Neural progenitor cell (in vitro differentiated cells): ENCODE data around the gene ACAD9. TPM values are rescaled to one million over a fixed set of nuclear protein-coding genes. Genes with fewer than 3 reads are reported as not detected.
A peak's percentile ranks its signal among the peaks of the same experiment; 100 is the strongest.
"Not testable (repeated sequence)": the region's sequence is repeated elsewhere in the genome, so short reads cannot be mapped to it uniquely, and the experiment has no call there.

Source experiments
- DNase-seq: peaks from one replicate; pipeline ENCODE4 v3.0.0-alpha.2; 2016; ENCODE audit warnings: low spot score
- H2AFZ ChIP-seq: fragments of 200-600 bp; sonication (generic); replicated peaks from 2 replicates; pipeline ENCODE4 v1.6.1; 2016; ENCODE audit warnings: antibody characterized with exemption
- H3F3A ChIP-seq: fragments of 200-600 bp; sonication (generic); 2 replicates; pipeline ENCODE4 v1.6.1; 2016; ENCODE audit warnings: antibody characterized with exemption, low read depth
- H3K27ac ChIP-seq: fragments of 200-600 bp; sonication (generic); 2 replicates; pipeline ENCODE4 v1.5.1; 2016; ENCODE audit warnings: mild to moderate bottlenecking
- H3K27me3 ChIP-seq: fragments of 200-600 bp; sonication (generic); 2 replicates; pipeline ENCODE4 v1.6.1; 2016; ENCODE audit warnings: mild to moderate bottlenecking, moderate library complexity
- H3K36me3 ChIP-seq: fragments of 200-600 bp; sonication (generic); 2 replicates; pipeline ENCODE4 v1.5.1; 2016
- H3K4me1 ChIP-seq: fragments of 200-600 bp; sonication (generic); 2 replicates; pipeline ENCODE4 v1.6.1; 2016; ENCODE audit warnings: mixed run types
- H3K4me2 ChIP-seq: fragments of 200-600 bp; sonication (generic); 2 replicates; pipeline ENCODE4 v1.6.1; 2016
- H3K4me3 ChIP-seq: fragments of 200-600 bp; sonication (generic); 2 replicates; pipeline ENCODE4 v1.5.1; 2016
- H3K79me2 ChIP-seq: fragments of 200-600 bp; sonication (generic); 2 replicates; pipeline ENCODE4 v1.6.1; 2016; ENCODE audit warnings: low read depth
- H3K9ac ChIP-seq: fragments of 200-600 bp; sonication (generic); 2 replicates; pipeline ENCODE4 v1.6.1; 2016
- H3K9me3 ChIP-seq: fragments of 200-600 bp; sonication (generic); 2 replicates; pipeline ENCODE4 v1.5.1; 2016; ENCODE audit warnings: low read depth
- H4K20me1 ChIP-seq: fragments of 200-600 bp; sonication (generic); 2 replicates; pipeline ENCODE4 v1.6.1; 2016; ENCODE audit warnings: low read depth
- H3K27ac Mint-ChIP-seq: 3 replicates; pipeline ENCODE4 v1.8.0; 2021; ENCODE audit warnings: mixed read lengths
- H3K27me3 Mint-ChIP-seq: 2 replicates; pipeline ENCODE4 v1.8.0; 2022; ENCODE audit warnings: low read depth, mild to moderate bottlenecking, inconsistent platforms, moderate library complexity, mixed read lengths; ENCODE audit not compliant: insufficient read depth
- H3K36me3 Mint-ChIP-seq: 3 replicates; pipeline ENCODE4 v1.8.0; 2021; ENCODE audit warnings: mixed read lengths
- H3K4me1 Mint-ChIP-seq: 3 replicates; pipeline ENCODE4 v1.8.0; 2021; ENCODE audit warnings: mixed read lengths
- H3K4me3 Mint-ChIP-seq: 3 replicates; pipeline ENCODE4 v1.8.0; 2021; ENCODE audit warnings: mild to moderate bottlenecking, moderate library complexity, mixed read lengths
- H3K9me3 Mint-ChIP-seq: 3 replicates; pipeline ENCODE4 v1.8.0; 2020; ENCODE audit warnings: mixed read lengths
- CTCF ChIP-seq: fragments of 200-600 bp; sonication (generic); IDR thresholded peaks from 2 replicates; pipeline ENCODE4 v1.5.1; 2017; ENCODE audit warnings: antibody characterized with exemption, mild to moderate bottlenecking
- EZH2 ChIP-seq: fragments of 200-600 bp; sonication (generic); IDR thresholded peaks from 2 replicates; pipeline ENCODE4 v1.6.1; 2017; ENCODE audit warnings: antibody characterized with exemption, mild to moderate bottlenecking, moderate library complexity
- EZH2phosphoT487 ChIP-seq: fragments of 200-600 bp; sonication (generic); IDR thresholded peaks from 2 replicates; pipeline ENCODE4 v1.6.1; 2017; ENCODE audit warnings: antibody characterized with exemption
- total RNA-seq: library from RNA; depleted of rRNA; stranded (reverse); fragments of >200 nt; gene quantifications from 2 replicates; pipeline ENCODE4 v1.2.3, GENCODE V29; 2015; ENCODE audit warnings: low replicate concordance

Gene ACAD9
- total RNA-seq, 1 donor from 2014 or later = 25.0 TPM

DNA sequence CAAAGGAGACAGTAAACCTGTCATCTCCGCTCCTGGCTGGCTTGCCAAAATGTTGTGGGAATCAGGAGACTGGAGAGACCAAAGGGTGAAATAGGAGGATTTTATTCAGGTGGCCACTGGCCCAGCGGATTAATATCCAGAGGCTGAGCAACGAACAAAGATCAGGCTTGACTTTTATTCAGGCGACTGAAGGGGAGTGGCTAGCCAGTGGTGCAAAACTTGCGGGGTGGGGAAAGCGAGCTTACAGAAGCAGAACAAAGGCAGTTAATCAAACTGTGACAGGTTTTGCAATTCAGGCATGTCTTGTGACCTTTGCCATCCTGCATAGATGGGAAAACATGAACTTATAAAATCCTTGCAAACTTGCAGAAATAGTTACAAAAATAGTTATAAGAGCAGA is 19.8 kb upstream of the ACAD9 start:
- TF ChIP-seq EZH2phosphoT487 = no peak
- H3K9me3 ChIP-seq = peaks cover 5% of the 10 kb centered on the region
- Mint-ChIP-seq H3K36me3 (peaks cover 34% of the 10 kb centered on the region), H3K27me3 (peaks cover 9% of the 10 kb centered on the region), H3K4me3 (no peak overlapping the region), H3K27ac (no peak overlapping the region), H3K4me1 (peaks cover 14% of the 10 kb centered on the region), H3K9me3 (peaks cover 49% of the 10 kb centered on the region)
- no peaks in the 10 kb centered on the region for H3K27me3 ChIP-seq
- H3K9ac ChIP-seq = no peak overlapping the region
- no peaks in the 10 kb centered on the region for H3F3A ChIP-seq
- H3K4me2 ChIP-seq = no peak overlapping the region
- no peaks in the 10 kb centered on the region for H4K20me1 ChIP-seq
- no peaks in the 10 kb centered on the region for H3K79me2 ChIP-seq
- no peaks in the 10 kb centered on the region for H3K36me3 ChIP-seq
- no peak overlapping the region for H2AFZ ChIP-seq
- H3K4me1 ChIP-seq = no peaks in the 10 kb centered on the region
- no peak for DNase-seq
- H3K27ac ChIP-seq = no peak overlapping the region
- H3K4me3 ChIP-seq = no peak overlapping the region

- peaks cover 35% of the 10 kb centered on the region for H3K9me3 Mint-ChIP-seq
- Histone ChIP-seq H3K27ac (no peak overlapping the region), H3K9me3 (no peaks in the 10 kb centered on the region), H3K9ac (no peak overlapping the region), H3F3A (no peaks in the 10 kb centered on the region), H3K4me1 (peaks cover 5% of the 10 kb centered on the region), H3K36me3 (no peaks in the 10 kb centered on the region), H3K79me2 (no peaks in the 10 kb centered on the region), H3K4me3 (no peak overlapping the region), H3K4me2 (no peak overlapping the region), H4K20me1 (no peaks in the 10 kb centered on the region), H3K27me3 (no peaks in the 10 kb centered on the region), H2AFZ (no peak overlapping the region)
- no peak for DNase-seq
- peaks cover 6% of the 10 kb centered on the region for H3K27me3 Mint-ChIP-seq
- TF ChIP-seq CTCF (no peak), EZH2phosphoT487 (no peak), EZH2 (no peak)
- no peak overlapping the region for H3K27ac Mint-ChIP-seq
- H3K4me1 Mint-ChIP-seq = peaks cover 29% of the 10 kb centered on the region
- H3K4me3 Mint-ChIP-seq = no peak overlapping the region
- H3K36me3 Mint-ChIP-seq = peaks cover 30% of the 10 kb centered on the region
Observed at GRCh38 chr3:128861491-128861890, 17.9 kb upstream of the ACAD9 start.

DNA sequence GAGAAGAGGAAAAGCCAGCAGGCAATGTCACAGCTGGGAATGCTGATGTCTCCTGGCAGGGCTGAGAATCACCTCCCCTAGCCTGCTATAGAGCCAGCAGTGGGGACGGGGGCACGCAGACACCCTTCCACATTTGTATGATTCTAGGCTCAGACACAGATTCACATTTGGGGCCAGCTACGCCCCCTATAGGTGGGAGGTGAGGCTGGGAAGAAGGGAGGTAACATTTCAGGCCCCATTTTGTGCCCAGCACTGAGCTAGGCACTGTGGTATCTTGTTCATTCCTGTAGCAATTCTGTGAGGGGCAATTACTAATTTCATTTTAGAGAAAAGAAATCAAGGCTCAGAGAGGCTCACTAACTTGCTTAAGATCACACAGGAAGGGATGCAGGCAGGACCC is 15.9 kb upstream of the ACAD9 start:
- no peaks in the 10 kb centered on the region for H3K9me3 ChIP-seq
- DNase-seq = no peak
- no peaks in the 10 kb centered on the region for H3K27me3 ChIP-seq
- H3K4me3 Mint-ChIP-seq = no peak overlapping the region
- peaks cover 26% of the 10 kb centered on the region for H3K36me3 Mint-ChIP-seq
- H3K79me2 ChIP-seq = no peaks in the 10 kb centered on the region
- peaks cover 5% of the 10 kb centered on the region for H3K4me1 ChIP-seq
- no peak overlapping the region for H3K4me3 ChIP-seq
- H4K20me1 ChIP-seq = no peaks in the 10 kb centered on the region
- peaks cover 6% of the 10 kb centered on the region for H3K27me3 Mint-ChIP-seq
- H3K36me3 ChIP-seq = no peaks in the 10 kb centered on the region
- H3K4me1 Mint-ChIP-seq = peaks cover 34% of the 10 kb centered on the region
- H3K4me2 ChIP-seq = no peak overlapping the region
- H3K27ac ChIP-seq = no peak overlapping the region
- no peak overlapping the region for H2AFZ ChIP-seq
- H3K9ac ChIP-seq = no peak overlapping the region
- no peaks in the 10 kb centered on the region for H3F3A ChIP-seq
- no peak overlapping the region for H3K27ac Mint-ChIP-seq
- peaks cover 27% of the 10 kb centered on the region for H3K9me3 Mint-ChIP-seq
- TF ChIP-seq EZH2phosphoT487 (no peak), CTCF (peak; percentile 42), EZH2 (no peak)

GRCh38 chr3:128864351-128864811 is 15.0 kb upstream of the ACAD9 start:
- Histone ChIP-seq H3K4me1 (peaks cover 5% of the 10 kb centered on the region), H3K36me3 (no peaks in the 10 kb centered on the region), H2AFZ (peak overlapping the region; percentile 26), H3K79me2 (no peaks in the 10 kb centered on the region), H4K20me1 (no peaks in the 10 kb centered on the region), H3K4me3 (no peak overlapping the region), H3K9ac (no peak overlapping the region), H3K9me3 (no peaks in the 10 kb centered on the region), H3K4me2 (no peak overlapping the region), H3K27me3 (no peaks in the 10 kb centered on the region), H3K27ac (no peak overlapping the region), H3F3A (no peaks in the 10 kb centered on the region)
- H3K9me3 Mint-ChIP-seq = peaks cover 18% of the 10 kb centered on the region
- H3K4me3 Mint-ChIP-seq = no peak overlapping the region
- H3K27me3 Mint-ChIP-seq = peaks cover 6% of the 10 kb centered on the region
- peak overlapping the region; percentile 94 for H3K27ac Mint-ChIP-seq
- peaks cover 34% of the 10 kb centered on the region for H3K4me1 Mint-ChIP-seq
- H3K36me3 Mint-ChIP-seq = peaks cover 20% of the 10 kb centered on the region
- DNase-seq = peak; percentile 37
- TF ChIP-seq CTCF (no peak), EZH2 (no peak), EZH2phosphoT487 (no peak)

- not testable (repeated sequence) for H3K27ac ChIP-seq, DNase-seq, H3K27me3 Mint-ChIP-seq, H3K4me3 Mint-ChIP-seq, H3K27me3 ChIP-seq, H3K4me2 ChIP-seq, H2AFZ ChIP-seq, H4K20me1 ChIP-seq, H3K79me2 ChIP-seq, H3K36me3 ChIP-seq, H3K9me3 ChIP-seq, H3K4me1 ChIP-seq, H3F3A ChIP-seq, H3K9ac ChIP-seq, H3K4me3 ChIP-seq
- Mint-ChIP-seq H3K36me3 (peaks cover 12% of the 10 kb centered on the region), H3K4me1 (peaks cover 34% of the 10 kb centered on the region), H3K9me3 (peaks cover 11% of the 10 kb centered on the region), H3K27ac (peak overlapping the region; percentile 94)
Observed at GRCh38 chr3:128864849-128865804, 14.3 kb upstream of the ACAD9 start.
